PC-9 (cell line): ENCODE data around the gene MGLL. TPM values are rescaled to one million over a fixed set of nuclear protein-coding genes. Genes with fewer than 3 reads are reported as not detected.

Source experiments
- BruUV-seq: library from RNA; stranded (reverse); fragments of 400-500 nt; replicated peaks from 2 replicates; lab custom pipeline; 2021; lab: Mats Ljungman, UMichigan
- CTCF ChIA-PET: fragments of 300-600 bp; sonication (Branson Sonifier 250); formaldehyde crosslinking; loops from one replicate; lab custom pipeline; 2022; ENCODE audit warnings: antibody characterized with exemption; lab: Charles Lee
- POLR2A ChIA-PET: fragments of 300-600 bp; sonication (Branson Sonifier 250); formaldehyde crosslinking; loops from one replicate; lab custom pipeline; 2022; ENCODE audit warnings: antibody characterized with exemption; ENCODE audit not compliant: unreplicated experiment; lab: Charles Lee
- DNase-seq, 2 experiments: peaks; one replicate each; pipeline versions ENCODE4 v3.0.0 to v3.0.0-alpha.2; 2015 to 2022; ENCODE audit warnings: mixed read lengths in 1 of 2
- H2AFZ ChIP-seq: fragments of 200-600 bp; sonication (generic); 2 replicates; pipeline ENCODE4 v1.8.1; 2017; ENCODE audit warnings: antibody characterized with exemption
- H3F3A ChIP-seq: fragments of 200-600 bp; sonication (generic); 2 replicates; pipeline ENCODE4 v1.8.1; 2017; ENCODE audit warnings: antibody characterized with exemption, mild to moderate bottlenecking, low read depth; ENCODE audit not compliant: insufficient read depth
- H3K27ac ChIP-seq: fragments of 200-600 bp; sonication (generic); 2 replicates; pipeline ENCODE4 v1.6.1; 2016; ENCODE audit warnings: mixed run types
- H3K27me3 ChIP-seq: fragments of 200-600 bp; sonication (generic); 2 replicates; pipeline ENCODE4 v1.6.1; 2016; ENCODE audit warnings: low read depth, mixed run types; ENCODE audit not compliant: insufficient read depth
- H3K36me3 ChIP-seq: fragments of 200-600 bp; sonication (generic); 2 replicates; pipeline ENCODE4 v1.6.1; 2016; ENCODE audit warnings: low read depth, mixed run types
- H3K4me1 ChIP-seq: fragments of 200-600 bp; sonication (generic); replicated peaks from 2 replicates; pipeline ENCODE4 v1.6.1; 2016; ENCODE audit warnings: mixed run types; ENCODE audit not compliant: insufficient read depth
- H3K4me2 ChIP-seq: fragments of 200-600 bp; sonication (generic); 2 replicates; pipeline ENCODE4 v1.6.1; 2017; ENCODE audit warnings: mixed run types
- H3K4me3 ChIP-seq: fragments of 200-600 bp; sonication (generic); 2 replicates; pipeline ENCODE4 v1.6.1; 2016; ENCODE audit warnings: mixed run types
- H3K79me2 ChIP-seq: fragments of 200-600 bp; sonication (generic); 2 replicates; pipeline ENCODE4 v1.6.1; 2017; ENCODE audit warnings: low read depth, mixed run types
- H3K9me2 ChIP-seq: fragments of 200-600 bp; sonication (generic); 2 replicates; pipeline ENCODE4 v1.8.1; 2017; ENCODE audit warnings: mild to moderate bottlenecking; ENCODE audit not compliant: insufficient read depth
- H3K9me3 ChIP-seq: fragments of 200-600 bp; sonication (generic); 2 replicates; pipeline ENCODE4 v1.8.1; 2016; ENCODE audit warnings: low read depth; ENCODE audit not compliant: insufficient read depth
- H4K20me1 ChIP-seq: fragments of 200-600 bp; sonication (generic); 2 replicates; pipeline ENCODE4 v1.8.1; 2017; ENCODE audit not compliant: insufficient read depth
- CTCF ChIP-seq: fragments of 200-600 bp; sonication (generic); conservative IDR thresholded peaks from 2 replicates; pipeline ENCODE4 v1.6.1; 2017; ENCODE audit warnings: mixed run types, antibody characterized with exemption, mild to moderate bottlenecking, moderate library complexity
- EZH2 ChIP-seq: fragments of 200-600 bp; sonication (generic); IDR thresholded peaks from 2 replicates; pipeline ENCODE4 v1.8.0; 2017; ENCODE audit warnings: antibody characterized with exemption, low read depth
- intact Hi-C: fragments of 100-400 bp; cut with micrococcal nuclease; formaldehyde crosslinking; loops from one replicate; pipeline ENCODE4 v1.10.0; 2022; ENCODE audit not compliant: unreplicated experiment
- total RNA-seq: library from RNA; stranded (reverse); gene quantifications from 2 replicates; pipeline ENCODE4 v1.2.3, GENCODE V29; 2021

Gene MGLL
- total RNA-seq, 1 experiment from 2014 or later, result 30.7 TPM

- no peak overlapping the region for H3K27ac ChIP-seq
- no peaks in the 10 kb centered on the region for H3K27me3 ChIP-seq
- POLR2A ChIA-PET, result no interaction called here
- no peak for DNase-seq
- H3K4me2 ChIP-seq, result no peak overlapping the region
- no peak overlapping the region for H3K4me3 ChIP-seq
- no peaks in the 10 kb centered on the region for H3K9me2 ChIP-seq
- intact Hi-C loops, result no loop called here
- H4K20me1 ChIP-seq, result no peaks in the 10 kb centered on the region; the same call in 1 of the 2 replicates
- H3K4me1 ChIP-seq, result no peaks in the 10 kb centered on the region
- CTCF ChIA-PET, result no interaction called here
- H3K9me3 ChIP-seq, result no peaks in the 10 kb centered on the region
- no peak overlapping the region for H2AFZ ChIP-seq
- no TSS peak for BruUV-seq
- no peaks in the 10 kb centered on the region for H3K36me3 ChIP-seq
- no peak for TF ChIP-seq CTCF
- no peak for TF ChIP-seq EZH2
- no peaks in the 10 kb centered on the region for H3F3A ChIP-seq
- H3K79me2 ChIP-seq, result no peaks in the 10 kb centered on the region
These were observed 156.7 kb downstream of the MGLL start for GRCh38 chr3:127665586-127665985.

- Histone ChIP-seq H3K9me2 (no peaks in the 10 kb centered on the region), H4K20me1 (no peaks in the 10 kb centered on the region; the same call in 1 of the 2 replicates), H3K36me3 (no peaks in the 10 kb centered on the region), H3K4me2 (no peak overlapping the region), H3K27ac (no peak overlapping the region), H3K4me3 (no peak overlapping the region), H3K4me1 (no peaks in the 10 kb centered on the region), H3K9me3 (no peaks in the 10 kb centered on the region), H2AFZ (no peak overlapping the region), H3K27me3 (no peaks in the 10 kb centered on the region), H3K79me2 (no peaks in the 10 kb centered on the region), H3F3A (no peaks in the 10 kb centered on the region)
- ChIA-PET CTCF (no interaction called here), POLR2A (no interaction called here)
- intact Hi-C loops, result no loop called here
- TF ChIP-seq CTCF, result no peak
- no peak for TF ChIP-seq EZH2
- BruUV-seq, result no TSS peak
- no peak for DNase-seq
These were observed 157.2 kb downstream of the MGLL start for GRCh38 chr3:127665165-127665564.

- no peak overlapping the region for H2AFZ ChIP-seq
- no peaks in the 10 kb centered on the region for H3F3A ChIP-seq
- ChIA-PET CTCF (no interaction called here), POLR2A (no interaction called here)
- TF ChIP-seq CTCF (no peak), EZH2 (no peak)
- no peak overlapping the region for H3K27ac ChIP-seq
- BruUV-seq, result no TSS peak
- H4K20me1 ChIP-seq, result no peaks in the 10 kb centered on the region; the same call in 1 of the 2 replicates
- H3K79me2 ChIP-seq, result no peaks in the 10 kb centered on the region
- no peak overlapping the region for H3K4me2 ChIP-seq
- no peaks in the 10 kb centered on the region for H3K27me3 ChIP-seq
- no peaks in the 10 kb centered on the region for H3K4me1 ChIP-seq
- no peaks in the 10 kb centered on the region for H3K36me3 ChIP-seq
- H3K9me3 ChIP-seq, result no peaks in the 10 kb centered on the region
- H3K4me3 ChIP-seq, result no peak overlapping the region
- intact Hi-C loops, result no loop called here
- no peaks in the 10 kb centered on the region for H3K9me2 ChIP-seq
- DNase-seq, result no peak
These were observed 159.2 kb downstream of the MGLL start for GRCh38 chr3:127663151-127663550.
